Spleen (tissue), 11 donors: ENCODE results near the gene NPW. TPM values are rescaled to one million over a fixed set of nuclear protein-coding genes. Genes with fewer than 3 reads are reported as not detected.

Source experiments
- DNase-seq: peaks from one replicate; pipeline ENCODE4 v3.0.0-alpha.2; 2020
- H3K27ac ChIP-seq, 8 donors: fragments of 200-600 bp; sonication (generic) in 7 of 8; 1 replicate in 4 of 8; 2 replicates in 4 of 8; pipeline versions ENCODE4 v1.5.0 to v1.8.0; 2016 to 2021; ENCODE audit warnings: inconsistent platforms in 4 of 8, mild to moderate bottlenecking in 4 of 8, moderate library complexity in 1 of 8
- H3K27me3 ChIP-seq, 7 donors: fragments of 200-600 bp; sonication (generic) in 6 of 7; replicated peaks in 1 of 7; 1 replicate in 4 of 7; 2 replicates in 3 of 7; pipeline versions ENCODE4 v1.5.0 to v1.8.0; 2016 to 2021; ENCODE audit warnings: inconsistent platforms in 3 of 7, mild to moderate bottlenecking in 1 of 7
- H3K36me3 ChIP-seq, 6 donors: fragments of 200-600 bp; sonication (generic) in 5 of 6; 1 replicate in 4 of 6; 2 replicates in 2 of 6; pipeline versions ENCODE4 v1.5.0 to v1.8.0; 2016 to 2021; ENCODE audit warnings: inconsistent platforms in 2 of 6
- H3K4me1 ChIP-seq, 6 donors: fragments of 200-600 bp; sonication (generic) in 5 of 6; 1 replicate in 3 of 6; 2 replicates in 3 of 6; pipeline versions ENCODE4 v1.5.0 to v1.8.0; 2016 to 2021; ENCODE audit warnings: inconsistent platforms in 3 of 6
- H3K4me3 ChIP-seq, 8 donors: fragments of 200-600 bp; sonication (generic) in 7 of 8; 1 replicate in 4 of 8; 2 replicates in 4 of 8; pipeline versions ENCODE4 v1.5.0 to v1.8.0; 2016 to 2021; ENCODE audit warnings: inconsistent platforms in 4 of 8, mild to moderate bottlenecking in 4 of 8, moderate library complexity in 2 of 8
- H3K9me3 ChIP-seq, 8 donors: fragments of 200-600 bp; sonication (generic) in 7 of 8; 1 replicate in 4 of 8; 2 replicates in 4 of 8; pipeline versions ENCODE4 v1.5.0 to v1.8.0; 2016 to 2021; ENCODE audit warnings: inconsistent platforms in 4 of 8
- POLR2A ChIP-seq, 3 donors: fragments of 450-650 bp; IDR thresholded peaks; one replicate each; pipeline ENCODE4 v1.5.1; 2017; ENCODE audit warnings: antibody characterized with exemption in 3 of 3, mild to moderate bottlenecking in 1 of 3
- POLR2AphosphoS5 ChIP-seq, 3 donors: sonication (generic); formaldehyde crosslinking; IDR thresholded peaks; one replicate each; pipeline ENCODE4 v1.5.1; 2017; ENCODE audit warnings: antibody characterized with exemption in 3 of 3
- WGBS, 5 donors: extraction: QIAGEN DNeasy Blood & Tissue Kit in 3 of 5; methylation state at CpG; one replicate each; pipeline versions ENCODE4 v1.1.5 to v1.1.7; 2013 to 2018; 5-methylcytosine and 5-hydroxymethylcytosine counted together
- intact Hi-C: fragments of 100-400 bp; cut with DNase I; formaldehyde crosslinking; loops from one replicate; pipeline ENCODE4 v1.15.0; 2023; ENCODE audit warnings: low total_unique reads
- polyA plus RNA-seq, 3 donors: library from polyadenylated mRNA; stranded (reverse); fragments of 200-250 nt; gene quantifications; one replicate each; pipeline ENCODE4 v1.2.1, GENCODE V29; 2013
- total RNA-seq, 7 donors: library from RNA; depleted of rRNA in 3 of 7; stranded (reverse); fragments of >200 nt in 3 of 7; fragmentation: NEBNext Ultra II Directional in 4 of 7; extraction: Animal tissue kit (Norgen Biotek cat#: 25700) in 4 of 7; gene quantifications; one replicate each; pipeline versions ENCODE4 v1.1.0 to v1.2.1, GENCODE V29; 2016 to 2021
- TF ChIP-seq, protein P1 (sequence below), 11 experiments: fragments of 200-600 bp in 7 of 11; fragments of 450-650 bp in 4 of 11; sonication (generic) in 4 of 11; IDR thresholded peaks in 8 of 11; conservative IDR thresholded peaks in 3 of 11; 1 replicate in 7 of 11; 2 replicates in 4 of 11; pipeline versions ENCODE4 v1.4.0 to v1.8.0; 2016 to 2021; ENCODE audit warnings: antibody characterized with exemption in 11 of 11, inconsistent platforms in 4 of 11, mild to moderate bottlenecking in 1 of 11
- donor health status: healthy with polysubstance abuse.
- donor health status: DM: no; HTN: no; CAD: no; lungs with moderate emphysema.
- donor health status: DM: no; HTN: no; CAD: no.
- donor health status: Bipolar disorder and iron deficiency.
- donor health status: healthy.
- donor health status: DM: no; HTN: no; CAD: no.
- donor health status: DM: yes; HTN: yes; CAD: no.

NPW gene
- total and polyA plus RNA-seq, 10 donors, result 0.30 to 2.5 (median 0.94) TPM; not detected in 3

DNA sequence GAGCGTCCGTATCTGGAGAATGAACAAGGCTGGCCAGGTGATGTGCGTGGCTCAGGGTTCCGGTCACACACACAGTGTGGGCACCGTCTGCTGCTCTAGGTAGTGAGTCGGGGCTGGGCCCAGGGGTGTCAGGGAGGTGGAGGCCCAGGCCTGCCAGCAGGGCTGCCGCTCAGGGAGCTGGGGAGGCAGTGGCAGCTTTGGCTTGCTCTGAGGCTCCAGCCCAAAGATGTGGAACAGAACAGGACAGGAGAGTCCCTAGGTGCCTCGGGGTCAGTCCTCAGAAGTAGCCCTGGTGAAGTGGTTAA is 43.4 kb upstream of the NPW start:
- Histone ChIP-seq H3K36me3 (peaks cover 23 to 63% (median 52%) of the 10 kb centered on the region in 6 donors), H3K27ac (no peak overlapping the region), H3K27me3 (peaks cover 3 to 77% (median 38%) of the 10 kb centered on the region in 7 donors), H3K4me3 (no peak overlapping the region), H3K4me1 (peaks cover 12 to 49% (median 31%) of the 10 kb centered on the region in 6 donors), H3K9me3 (no peaks in the 10 kb centered on the region)
- 95 to 100% (median 96%) methylated on average over 3 to 8 of the region's 8 CpGs for WGBS, 5 donors
- intact Hi-C loops, result no loop called here
- TF ChIP-seq POLR2A (IDR thresholded peaks at IDR 0.05) (no peak), POLR2AphosphoS5 (IDR thresholded peaks at IDR 0.05) (no peak)
- TF ChIP-seq, protein P1, sequence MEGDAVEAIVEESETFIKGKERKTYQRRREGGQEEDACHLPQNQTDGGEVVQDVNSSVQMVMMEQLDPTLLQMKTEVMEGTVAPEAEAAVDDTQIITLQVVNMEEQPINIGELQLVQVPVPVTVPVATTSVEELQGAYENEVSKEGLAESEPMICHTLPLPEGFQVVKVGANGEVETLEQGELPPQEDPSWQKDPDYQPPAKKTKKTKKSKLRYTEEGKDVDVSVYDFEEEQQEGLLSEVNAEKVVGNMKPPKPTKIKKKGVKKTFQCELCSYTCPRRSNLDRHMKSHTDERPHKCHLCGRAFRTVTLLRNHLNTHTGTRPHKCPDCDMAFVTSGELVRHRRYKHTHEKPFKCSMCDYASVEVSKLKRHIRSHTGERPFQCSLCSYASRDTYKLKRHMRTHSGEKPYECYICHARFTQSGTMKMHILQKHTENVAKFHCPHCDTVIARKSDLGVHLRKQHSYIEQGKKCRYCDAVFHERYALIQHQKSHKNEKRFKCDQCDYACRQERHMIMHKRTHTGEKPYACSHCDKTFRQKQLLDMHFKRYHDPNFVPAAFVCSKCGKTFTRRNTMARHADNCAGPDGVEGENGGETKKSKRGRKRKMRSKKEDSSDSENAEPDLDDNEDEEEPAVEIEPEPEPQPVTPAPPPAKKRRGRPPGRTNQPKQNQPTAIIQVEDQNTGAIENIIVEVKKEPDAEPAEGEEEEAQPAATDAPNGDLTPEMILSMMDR (IDR thresholded peaks at IDR 0.05 in 8 of 11, conservative IDR thresholded peaks at IDR 0.05 in 3 of 11), result no peak
- DNase-seq, result no peak

GRCh38 chr16:1976951-1977874 is 42.4 kb upstream of the NPW start:
- intact Hi-C loops, result no loop called here
- peaks cover 3 to 87% (median 41%) of the 10 kb centered on the region in 7 donors for H3K27me3 ChIP-seq
- H3K27ac ChIP-seq, result no peak overlapping the region
- 94 to 95% (median 94%) methylated on average over 23 to 33 of the region's 33 CpGs for WGBS, 5 donors
- no peak for DNase-seq
- H3K9me3 ChIP-seq, result no peaks in the 10 kb centered on the region
- no peak overlapping the region for H3K4me3 ChIP-seq
- H3K36me3 ChIP-seq, result peaks cover 23 to 63% (median 52%) of the 10 kb centered on the region in 6 donors
- TF ChIP-seq POLR2AphosphoS5 (IDR thresholded peaks at IDR 0.05), result peak in 1 of 3 donors; percentile 7
- no peak for TF ChIP-seq POLR2A (IDR thresholded peaks at IDR 0.05)
- peaks cover 10 to 43% (median 25%) of the 10 kb centered on the region in 6 donors for H3K4me1 ChIP-seq

GRCh38 chr16:1977875-1978268 is 41.7 kb upstream of the NPW start:
- intact Hi-C loops, result no loop called here
- peaks cover 23 to 63% (median 52%) of the 10 kb centered on the region in 6 donors for H3K36me3 ChIP-seq
- DNase-seq, result no peak
- no peak overlapping the region for H3K4me3 ChIP-seq
- 94 to 99% (median 97%) methylated on average over 14 to 18 of the region's 18 CpGs for WGBS, 5 donors
- peaks cover 7 to 41% (median 20%) of the 10 kb centered on the region in 6 donors for H3K4me1 ChIP-seq
- no peaks in the 10 kb centered on the region for H3K9me3 ChIP-seq
- TF ChIP-seq, protein P1 (IDR thresholded peaks at IDR 0.05 in 8 of 11, conservative IDR thresholded peaks at IDR 0.05 in 3 of 11), result no peak
- no peak for TF ChIP-seq POLR2A (IDR thresholded peaks at IDR 0.05)
- no peak overlapping the region for H3K27ac ChIP-seq
- H3K27me3 ChIP-seq, result peaks cover 3 to 94% (median 41%) of the 10 kb centered on the region in 7 donors

DNA sequence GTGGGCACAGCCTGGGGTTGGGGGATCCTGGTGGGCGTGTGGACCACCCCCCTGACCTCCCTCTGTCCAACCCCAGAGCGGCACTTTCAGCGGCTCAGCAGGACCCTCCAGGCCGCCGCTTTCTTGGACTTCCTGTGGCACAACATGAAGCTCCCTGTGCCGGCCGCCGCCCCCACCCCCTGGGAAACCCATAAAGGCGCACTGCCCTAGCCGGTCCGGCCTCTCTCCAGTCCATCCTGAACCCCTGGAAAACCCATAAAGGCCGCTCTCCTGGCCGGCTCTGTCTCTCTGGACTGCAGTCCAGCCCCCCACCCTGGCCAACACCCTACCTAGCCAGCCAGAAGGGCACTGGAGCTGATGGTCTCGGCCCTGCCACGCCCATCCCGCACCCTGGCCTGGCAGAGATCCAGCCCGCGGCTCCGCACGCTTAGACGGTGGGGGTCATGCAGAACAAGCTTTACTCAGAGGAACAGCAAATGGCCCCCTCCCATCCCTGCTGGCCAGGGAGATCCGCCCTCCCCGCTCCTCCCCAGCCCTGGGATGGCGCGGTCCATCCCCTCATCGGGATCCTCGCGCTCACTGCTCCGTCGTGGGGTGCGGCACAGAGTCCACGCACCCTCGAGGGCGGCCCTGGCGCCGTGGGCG is 41.0 kb upstream of the NPW start:
- Histone ChIP-seq H3K36me3 (peaks cover 23 to 60% (median 52%) of the 10 kb centered on the region in 6 donors), H3K9me3 (no peaks in the 10 kb centered on the region), H3K27ac (no peak overlapping the region), H3K4me1 (peaks cover 6 to 41% (median 20%) of the 10 kb centered on the region in 6 donors), H3K4me3 (no peak overlapping the region), H3K27me3 (peaks cover 3 to 100% (median 41%) of the 10 kb centered on the region in 7 donors)
- WGBS, 5 donors, result 77 to 90% (median 88%) methylated on average over 29 to 37 of the region's 37 CpGs
- intact Hi-C loops, result no loop called here
- DNase-seq, result no peak
- TF ChIP-seq POLR2A (IDR thresholded peaks at IDR 0.05) (no peak), POLR2AphosphoS5 (IDR thresholded peaks at IDR 0.05) (no peak)
- TF ChIP-seq, protein P1 (IDR thresholded peaks at IDR 0.05 in 8 of 11, conservative IDR thresholded peaks at IDR 0.05 in 3 of 11), result no peak
